ENCODE measurements around the gene NOTO. TPM values are rescaled to one million over a fixed set of nuclear protein-coding genes. Genes with fewer than 3 reads are reported as not detected.
"Not testable (repeated sequence)": the region's sequence is repeated elsewhere in the genome, so short reads cannot be mapped to it uniquely, and the experiment has no call there.

The NOTO gene
- total RNA-seq, 1 donor from 2014 or later: not detected

- intact Hi-C loops (cut with DNase I): no loop called here
- no peak for DNase-seq (ENCODE audit: low spot score)
Measured at GRCh38 chr2:73185965-73186364, 16.4 kb upstream of the NOTO start.

- intact Hi-C loops (cut with DNase I): no loop called here
- no peak for DNase-seq (ENCODE audit: low spot score)
Measured at GRCh38 chr2:73187549-73187948, 14.8 kb upstream of the NOTO start.

GRCh38 chr2:73197579-73197978 lies 4.8 kb upstream of the NOTO start:
- intact Hi-C loops (cut with DNase I): no loop called here
- DNase-seq (ENCODE audit: low spot score): no peak

GRCh38 chr2:73200281-73200680 lies 2.1 kb upstream of the NOTO start:
- intact Hi-C loops (cut with DNase I); DNase-seq (ENCODE audit: low spot score): not testable (repeated sequence)

- intact Hi-C loops (cut with DNase I): no loop called here
- DNase-seq (ENCODE audit: low spot score): no peak
Measured at GRCh38 chr2:73203055-73203681, 794 bp downstream of the NOTO start.

GRCh38 chr2:73205611-73206010 lies 3.2 kb downstream of the NOTO start:
- DNase-seq (ENCODE audit: low spot score): no peak
- intact Hi-C loops (cut with DNase I): no loop called here

GRCh38 chr2:73208258-73208657 lies 5.9 kb downstream of the NOTO start:
- intact Hi-C loops (cut with DNase I): no loop called here
- no peak for DNase-seq (ENCODE audit: low spot score)

- intact Hi-C loops (cut with DNase I): loop anchor here (5.0 kb wide), 2 partner anchors 33 to 318 kb away; no protein-coding TSS in a partner anchor
- no peak for DNase-seq (ENCODE audit: low spot score)
Measured at GRCh38 chr2:73210019-73210418, 7.6 kb downstream of the NOTO start.

GRCh38 chr2:73210696-73211095 lies 8.3 kb downstream of the NOTO start:
- no peak for DNase-seq (ENCODE audit: low spot score)
- intact Hi-C loops (cut with DNase I): loop anchor here (5.0 kb wide), 2 partner anchors 33 to 318 kb away; no protein-coding TSS in a partner anchor

GRCh38 chr2:73212098-73212447 lies 9.7 kb downstream of the NOTO start:
- no peak for DNase-seq (ENCODE audit: low spot score)
- intact Hi-C loops (cut with DNase I): loop anchor here (5.0 kb wide), 2 partner anchors 35 to 320 kb away; no protein-coding TSS in a partner anchor

GRCh38 chr2:73212448-73213176 lies 10.2 kb downstream of the NOTO start:
- DNase-seq (ENCODE audit: low spot score): peak; percentile 82
- intact Hi-C loops (cut with DNase I): loop anchor here (5.0 kb wide), 2 partner anchors 35 to 320 kb away; no protein-coding TSS in a partner anchor

GRCh38 chr2:73214120-73215035 lies 12.0 kb downstream of the NOTO start, which contains the start of gene SMYD5:
Gene SMYD5, plus strand, starts transcription at chr2:73214245. Its CDS starts 22 bp downstream, at chr2:73214267.
- DNase-seq (ENCODE audit: low spot score): peak; percentile 91
- intact Hi-C loops (cut with DNase I): loop anchor here (1.0 to 5.0 kb wide), 3 partner anchors 19 to 322 kb away; partner anchors contain the start of gene PRADC1

- intact Hi-C loops (cut with DNase I): no loop called here
- no peak for DNase-seq (ENCODE audit: low spot score)
Measured at GRCh38 chr2:73215254-73215653, 12.9 kb downstream of the NOTO start.

- DNase-seq (ENCODE audit: low spot score): no peak
- intact Hi-C loops (cut with DNase I): no loop called here
Measured at GRCh38 chr2:73217160-73217559, 14.8 kb downstream of the NOTO start.

- intact Hi-C loops (cut with DNase I): no loop called here
- DNase-seq (ENCODE audit: low spot score): no peak
Measured at GRCh38 chr2:73217826-73218225, 15.5 kb downstream of the NOTO start.

GRCh38 chr2:73218298-73218697 lies 15.9 kb downstream of the NOTO start:
- intact Hi-C loops (cut with DNase I): no loop called here
- no peak for DNase-seq (ENCODE audit: low spot score)

- intact Hi-C loops (cut with DNase I): no loop called here
- DNase-seq (ENCODE audit: low spot score): no peak
Measured at GRCh38 chr2:73223821-73224220, 21.4 kb downstream of the NOTO start.

- intact Hi-C loops (cut with DNase I): no loop called here
Measured at GRCh38 chr2:73225513-73226360, 23.4 kb downstream of the NOTO start.

GRCh38 chr2:73227086-73227485 lies 24.7 kb downstream of the NOTO start:
- intact Hi-C loops (cut with DNase I): no loop called here
- DNase-seq (ENCODE audit: low spot score): no peak

More at GRCh38 chr2:73225513-73226360, 23.4 kb downstream of the NOTO start:
- no peak for DNase-seq (ENCODE audit: low spot score)
